Activated T-cell treated with anti-CD3 and anti-CD28 coated beads for 4 hours (primary cell): Measurements from ENCODE around the gene PVRIG.
A peak's percentile ranks its signal among the peaks of the same experiment; 100 is the strongest.
"Not testable (repeated sequence)": the region's sequence is repeated elsewhere in the genome, so short reads cannot be mapped to it uniquely, and the experiment has no call there.

Experiments used
- DNase-seq: peaks from one replicate; pipeline ENCODE4 v3.0.0-alpha.2; 2020

Gene PVRIG

DNA sequence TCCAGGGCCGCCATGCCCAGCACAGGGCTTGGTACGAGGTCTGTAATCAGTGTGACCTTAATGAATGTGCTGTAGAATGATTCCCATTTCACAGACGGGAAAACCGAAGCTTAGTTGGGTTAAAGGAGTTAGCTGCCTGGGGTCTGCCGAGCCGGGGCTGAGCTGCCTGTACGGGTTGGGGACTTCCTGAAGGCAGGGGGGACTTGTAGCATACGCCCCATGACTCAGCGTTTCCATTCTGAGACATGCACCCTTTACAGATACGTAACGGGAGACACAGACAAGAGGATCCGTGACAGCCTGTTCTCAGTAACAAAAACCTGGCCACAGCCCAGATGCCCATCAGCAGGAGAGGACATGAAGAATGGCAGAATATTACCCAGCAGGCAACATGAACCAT is 23.6 kb downstream of the PVRIG start:
- peak; percentile 48 for DNase-seq

DNA sequence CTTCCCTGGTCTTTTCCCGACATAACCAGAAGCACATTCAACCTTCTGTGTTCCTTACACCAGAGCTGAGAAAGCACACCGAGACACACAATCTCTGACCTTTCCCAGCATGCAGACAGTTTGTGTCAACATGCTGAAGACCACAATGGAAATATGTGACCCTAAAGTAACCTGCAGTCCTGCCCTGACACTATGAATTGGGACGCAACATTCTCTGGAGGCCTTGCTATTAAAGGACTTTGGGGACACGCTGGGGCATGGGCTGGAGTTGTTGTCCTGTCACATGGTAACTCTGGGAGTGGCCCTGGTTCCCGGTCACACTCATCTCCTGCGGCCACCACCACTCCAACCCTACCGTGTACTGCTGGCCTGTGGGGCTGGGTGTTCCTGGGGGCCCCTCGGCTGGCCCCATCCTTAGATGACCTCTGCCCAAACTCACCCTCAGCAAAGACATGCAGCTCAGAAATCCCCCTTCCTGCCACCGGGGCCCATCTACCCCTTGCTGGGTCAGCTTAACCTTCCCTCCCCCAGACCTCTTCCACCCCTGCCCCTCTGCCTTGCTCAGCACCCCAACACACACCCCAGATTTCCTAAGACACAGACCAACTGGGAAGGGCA is 25.3 kb downstream of the PVRIG start:
- DNase-seq, result not testable (repeated sequence)

DNA sequence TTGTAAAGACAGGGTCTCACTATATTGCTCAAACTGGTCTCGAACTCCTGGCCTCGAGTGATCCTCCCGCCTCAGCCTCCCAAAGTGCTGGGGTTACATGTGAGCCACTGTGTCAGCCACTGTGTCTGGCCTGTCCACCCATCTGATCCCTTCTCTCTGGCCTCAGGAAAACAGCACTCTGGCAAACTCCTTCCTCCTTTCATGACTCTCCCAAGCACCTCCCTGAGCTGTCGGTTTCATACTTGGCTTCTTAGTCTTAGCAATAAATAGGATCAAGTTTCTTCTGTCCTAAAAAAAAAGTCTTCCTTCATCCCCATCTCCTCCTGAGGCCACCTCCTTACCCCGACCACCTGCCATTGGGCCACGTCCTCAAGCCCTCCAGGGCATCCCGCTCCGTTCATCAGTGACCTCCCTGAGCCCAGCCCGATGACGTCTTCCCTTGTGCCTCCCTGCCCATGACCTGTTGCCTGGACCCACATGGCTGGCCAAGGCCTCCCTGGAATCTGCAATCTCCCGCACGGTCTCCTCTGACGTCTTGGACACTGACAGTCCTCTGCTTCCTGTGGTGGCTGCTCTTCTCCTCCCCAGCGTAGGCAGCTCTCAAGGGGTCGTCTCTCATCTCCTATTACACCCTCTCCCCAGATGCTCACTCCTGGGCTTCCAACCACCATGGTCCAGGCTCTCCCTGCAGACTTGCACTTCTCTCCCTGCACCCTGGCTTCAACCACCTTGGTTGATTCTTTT is 26.5 kb downstream of the PVRIG start:
- not testable (repeated sequence) for DNase-seq

DNA sequence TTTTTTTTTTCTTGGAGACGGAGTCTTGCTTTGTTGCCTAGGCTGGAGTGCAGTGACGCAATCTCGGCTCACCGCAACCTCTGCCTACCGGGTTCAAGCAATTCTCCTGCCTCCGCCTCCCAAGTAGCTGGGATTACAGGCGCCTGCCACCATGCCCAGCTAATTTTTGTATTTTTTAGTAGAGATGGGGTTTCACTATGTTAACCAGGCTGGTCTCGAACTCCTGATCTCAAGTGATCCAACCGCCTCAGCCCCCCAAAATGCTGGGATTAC is 27.1 kb downstream of the PVRIG start:
- not testable (repeated sequence) for DNase-seq

DNA sequence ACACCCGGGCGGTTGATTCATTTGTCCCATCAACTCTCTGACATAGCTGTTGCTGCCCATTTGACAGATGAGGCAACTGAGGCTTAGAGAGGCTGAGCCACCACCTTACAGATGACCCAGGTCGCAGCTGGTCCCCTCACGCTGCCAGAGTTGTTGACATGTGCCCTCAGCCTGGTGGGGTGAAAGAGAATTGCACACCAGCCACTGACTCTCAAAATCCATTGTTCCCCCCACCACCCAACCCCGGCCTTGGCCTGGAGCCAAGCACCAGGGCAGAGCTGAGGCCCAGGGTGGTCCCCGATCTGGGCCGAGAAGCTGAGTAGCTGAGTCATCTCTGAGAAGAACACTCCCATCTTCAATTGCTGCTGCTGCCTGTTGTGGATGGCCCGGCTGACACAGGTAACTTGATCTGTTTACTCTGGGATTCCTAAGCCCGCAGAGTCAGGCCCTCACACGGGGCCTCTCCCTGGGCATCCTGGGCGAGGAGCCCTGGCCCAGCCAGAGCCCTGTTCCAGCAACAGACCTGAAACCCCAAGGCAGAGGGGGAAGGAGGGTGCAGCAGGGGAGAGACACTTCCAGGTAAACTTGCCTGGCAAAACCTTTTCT is 27.5 kb downstream of the PVRIG start:
- no peak for DNase-seq

DNA sequence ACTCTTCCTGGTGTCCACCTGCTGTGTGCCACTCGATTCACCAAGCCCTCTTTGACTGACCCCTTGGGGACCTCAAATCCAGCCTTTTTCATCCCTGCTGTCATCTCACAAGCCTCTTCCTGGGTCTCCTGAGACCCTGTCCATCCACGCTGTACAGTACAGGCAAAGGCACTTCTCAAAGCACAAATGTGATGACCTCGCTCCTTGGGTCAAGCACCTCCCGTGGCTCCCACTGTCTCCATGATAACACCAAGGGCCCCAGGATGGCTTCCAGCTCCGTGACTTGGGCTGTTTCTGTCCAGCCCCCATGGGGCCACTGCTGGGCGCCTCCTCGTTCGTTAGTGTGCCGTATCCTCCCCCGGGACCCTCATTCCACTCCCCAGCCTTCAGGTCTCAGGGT is 28.7 kb downstream of the PVRIG start:
- no peak for DNase-seq

DNA sequence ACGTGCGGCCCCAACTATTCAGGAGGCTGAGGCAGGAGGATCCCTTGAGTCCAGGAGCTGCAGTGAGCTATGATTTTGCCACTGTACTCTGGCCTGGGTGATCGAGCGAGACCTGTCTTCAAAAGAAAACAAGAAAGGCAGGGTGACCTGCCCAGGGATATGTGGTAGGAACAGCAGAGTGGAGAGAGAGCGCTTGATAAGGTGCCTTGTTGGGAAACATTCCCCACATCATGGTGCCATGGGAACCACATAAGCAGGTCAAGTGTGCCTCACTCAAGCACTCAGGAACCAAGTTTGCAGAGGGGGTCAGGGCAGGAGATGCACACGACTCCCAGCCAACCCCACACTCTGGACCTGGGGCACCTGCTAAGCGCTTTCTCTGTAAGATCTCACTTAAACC is 37.3 kb downstream of the PVRIG start:
- no peak for DNase-seq

DNA sequence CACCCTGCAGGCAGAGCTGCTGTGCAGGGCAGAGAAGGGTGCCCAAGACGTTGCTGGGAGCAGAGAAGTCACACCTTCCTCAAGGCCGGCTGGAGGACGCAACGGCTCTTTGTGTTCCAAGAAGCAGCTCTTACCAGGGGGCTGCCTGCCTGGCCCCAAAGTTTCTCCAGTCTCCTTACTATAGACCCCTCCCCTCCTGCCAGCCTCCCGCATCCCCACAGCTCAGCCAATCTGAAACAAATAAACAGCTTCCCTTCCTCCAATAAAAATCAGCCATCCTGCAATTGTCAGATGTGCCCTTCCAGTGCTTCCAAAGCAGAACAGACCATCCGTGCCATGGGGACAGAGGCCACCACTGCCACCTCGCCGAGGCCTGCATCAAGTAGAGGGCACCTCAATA is 40.2 kb downstream of the PVRIG start:
- DNase-seq, result not testable (repeated sequence)

DNA sequence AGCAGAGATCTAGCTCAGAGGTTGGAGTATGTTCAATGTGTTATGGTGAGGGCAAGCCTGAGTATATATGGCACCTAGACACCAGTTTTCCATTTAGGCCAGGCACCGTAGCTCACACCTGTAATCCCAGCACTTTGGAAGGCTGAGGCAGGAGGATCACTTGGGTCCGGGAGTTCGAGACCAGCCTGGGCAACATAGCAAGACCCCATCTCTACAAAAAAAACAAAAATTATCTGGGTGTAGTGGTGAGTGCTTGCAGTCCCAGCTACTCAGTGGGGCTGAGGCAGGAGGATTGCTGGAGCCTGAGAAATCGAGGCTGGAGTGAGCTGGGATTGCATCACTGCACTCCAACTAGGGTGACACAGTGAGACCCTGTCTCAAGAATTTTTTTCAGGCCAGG is 43.1 kb downstream of the PVRIG start:
- DNase-seq, result not testable (repeated sequence)

DNA sequence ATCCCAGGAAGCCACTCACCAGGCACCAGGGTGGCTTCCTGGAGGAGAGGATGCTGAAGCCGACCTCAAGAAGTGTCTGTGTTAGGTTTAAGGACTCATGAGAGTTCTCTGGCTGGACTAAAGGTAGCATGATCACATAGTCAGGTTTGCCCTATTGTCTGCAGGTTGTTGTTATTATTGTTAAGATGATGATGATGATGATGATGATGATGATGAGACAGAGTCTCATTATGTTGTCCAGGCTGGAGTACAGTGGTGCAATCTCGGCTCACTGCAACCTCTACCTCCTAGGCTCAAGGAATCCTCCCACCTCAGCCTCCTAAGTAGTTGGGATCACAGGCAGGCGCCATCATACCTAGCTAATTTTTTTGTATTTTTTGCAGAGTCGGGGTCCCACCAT is 44.5 kb downstream of the PVRIG start:
- DNase-seq, result not testable (repeated sequence)

DNA sequence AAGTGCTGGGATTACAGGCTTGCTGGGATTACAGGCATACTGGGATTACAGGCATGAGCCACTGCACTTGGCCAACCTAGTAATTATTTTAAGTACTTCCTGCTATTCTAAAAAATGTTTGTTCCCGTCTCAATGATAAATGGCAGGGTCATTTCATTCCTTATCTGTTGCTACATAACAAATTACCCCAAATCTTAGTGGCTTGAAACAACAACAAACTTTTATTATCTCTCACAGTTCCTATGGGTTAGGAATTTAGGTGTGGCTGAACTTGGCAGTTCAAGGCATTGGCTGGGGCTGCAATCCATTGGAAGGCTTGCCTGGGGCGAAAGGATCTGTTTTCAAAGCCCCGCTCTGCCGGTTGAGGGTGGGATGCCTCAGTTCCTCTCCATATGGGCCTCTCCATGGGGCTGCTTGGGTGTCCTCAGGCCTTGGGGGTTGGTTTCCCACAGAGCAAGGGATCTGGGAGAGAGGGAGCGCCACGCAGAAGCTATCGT is 45.0 kb downstream of the PVRIG start:
- DNase-seq, result not testable (repeated sequence)

DNA sequence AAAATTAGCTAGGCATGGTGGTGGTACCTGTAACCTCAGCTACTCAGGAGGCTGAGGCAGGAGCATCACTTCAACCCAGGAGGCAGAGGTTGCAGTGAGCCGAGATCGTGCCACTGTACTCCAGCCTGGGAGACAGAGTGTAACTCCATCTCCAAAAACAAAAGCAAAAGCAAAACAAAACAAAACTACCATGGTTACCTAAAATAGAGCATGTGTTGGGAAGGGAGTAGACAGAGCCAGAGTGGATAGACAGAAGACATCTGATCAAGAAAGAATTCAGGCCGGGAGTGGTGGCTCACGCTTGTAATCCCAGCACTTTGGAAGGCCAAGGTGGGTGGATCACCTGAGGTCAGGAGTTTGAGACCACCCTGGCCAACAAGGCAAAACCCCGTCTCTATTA is 46.1 kb downstream of the PVRIG start:
- DNase-seq, result not testable (repeated sequence)

DNA sequence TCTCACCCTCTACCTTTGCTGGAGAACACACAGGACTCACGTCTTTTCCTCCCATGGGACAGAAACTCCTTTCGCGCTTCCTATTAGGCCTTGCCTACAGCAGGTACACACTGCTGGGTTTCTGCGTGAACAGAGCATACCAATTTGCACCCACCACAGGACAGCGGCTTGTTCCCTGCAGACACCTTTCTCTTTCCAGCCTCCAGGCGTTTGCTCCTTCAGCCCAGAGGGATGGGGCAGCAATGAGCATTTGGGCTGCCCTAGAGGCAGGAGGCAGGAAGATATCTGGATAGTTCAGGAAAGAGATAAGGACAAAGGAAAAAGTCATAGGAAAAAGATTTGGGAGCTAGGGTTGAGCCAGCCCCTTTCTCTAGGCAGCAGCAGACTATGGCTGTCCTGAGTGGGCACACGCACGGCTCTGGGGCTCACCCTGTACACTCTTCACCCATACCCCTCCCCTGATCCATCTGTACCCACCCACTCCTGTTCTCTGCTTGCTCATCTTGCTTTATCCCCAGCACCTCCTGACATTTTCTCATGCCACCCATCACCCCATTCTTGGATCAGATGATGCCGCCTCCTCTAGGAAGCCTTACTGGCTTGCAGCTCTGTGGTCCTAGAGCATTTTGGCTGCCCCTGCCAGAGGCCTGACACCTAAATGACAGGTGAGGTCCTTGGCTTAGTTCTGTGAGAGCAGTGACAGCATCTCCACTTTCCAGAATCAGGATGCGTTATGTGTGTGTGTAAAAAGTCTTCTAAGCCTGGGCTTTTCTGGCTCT is 47.0 kb downstream of the PVRIG start:
- DNase-seq, result no peak

DNA sequence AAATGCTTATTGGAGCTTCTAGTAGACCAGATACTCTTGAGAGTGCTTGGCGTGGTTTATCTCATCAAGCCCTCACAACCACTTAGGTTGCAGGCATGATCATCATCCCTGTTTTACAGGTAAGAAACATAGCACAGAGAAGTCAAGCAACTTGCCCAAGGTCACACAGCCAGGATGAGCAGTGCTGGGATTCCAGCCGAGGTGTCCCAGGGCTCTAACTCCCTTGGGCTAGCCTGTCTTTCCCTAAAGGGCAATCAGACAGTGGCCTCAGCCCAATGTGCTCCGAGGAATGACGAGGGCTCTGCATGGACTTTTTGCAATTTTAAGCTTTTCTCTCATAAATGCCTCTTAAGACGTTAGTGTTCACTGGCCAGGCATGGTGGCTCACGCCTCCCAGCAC is 47.9 kb downstream of the PVRIG start:
- DNase-seq, result no peak

DNA sequence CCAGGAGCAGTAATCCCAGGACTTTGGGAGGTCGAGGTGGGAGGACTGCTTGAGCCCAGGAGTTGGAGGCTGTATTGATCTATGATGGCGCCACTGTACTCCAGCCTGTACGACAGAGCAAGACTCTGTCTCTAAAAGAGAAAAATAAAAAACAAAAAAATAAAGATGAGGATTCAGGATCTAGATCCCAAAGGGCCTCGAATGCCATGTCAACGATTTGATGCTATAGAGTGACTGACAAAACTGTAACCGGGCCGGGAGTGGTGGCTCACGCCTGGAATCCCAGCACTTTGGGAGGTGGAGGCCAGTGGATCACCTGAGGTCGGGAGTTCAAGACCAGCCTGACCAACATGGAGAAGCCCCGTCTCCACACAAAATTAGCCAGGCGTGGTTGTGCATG is 49.1 kb downstream of the PVRIG start:
- DNase-seq, result not testable (repeated sequence)

DNA sequence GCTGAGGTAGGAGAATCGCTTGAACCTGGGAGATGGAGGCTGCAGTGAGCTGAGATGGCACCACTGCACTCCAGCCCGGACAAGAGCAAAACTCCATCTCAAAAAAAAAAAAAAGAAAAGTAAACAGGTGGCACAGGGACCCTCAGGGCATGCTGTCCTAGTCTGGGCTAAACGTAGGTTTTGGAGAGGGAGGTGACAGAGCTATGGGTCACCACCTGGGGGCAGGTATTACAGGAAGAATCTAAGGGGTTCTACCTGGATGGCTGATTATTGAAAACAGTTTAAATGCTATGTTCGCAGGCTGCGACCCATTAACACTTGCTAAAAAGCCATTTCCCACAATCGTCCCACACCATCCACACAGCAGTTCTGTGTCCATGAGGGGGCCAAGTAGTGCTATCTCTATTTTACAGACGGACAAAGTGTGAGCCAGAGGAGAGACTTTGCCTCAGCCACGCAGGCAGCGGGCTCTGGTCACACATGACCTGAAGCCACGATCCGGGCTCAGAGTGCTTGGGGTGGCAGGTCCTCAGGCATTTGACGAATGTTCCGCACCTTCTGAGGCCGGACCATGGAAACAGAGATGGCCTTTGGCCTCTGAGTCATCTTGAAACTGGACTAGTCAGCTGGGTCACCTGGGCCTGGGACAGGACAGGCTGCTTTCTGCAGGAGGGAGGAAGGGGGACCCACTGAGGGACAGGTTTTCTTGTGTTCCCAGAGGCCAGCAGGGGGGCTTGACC is 49.7 kb downstream of the PVRIG start:
- not testable (repeated sequence) for DNase-seq

DNA sequence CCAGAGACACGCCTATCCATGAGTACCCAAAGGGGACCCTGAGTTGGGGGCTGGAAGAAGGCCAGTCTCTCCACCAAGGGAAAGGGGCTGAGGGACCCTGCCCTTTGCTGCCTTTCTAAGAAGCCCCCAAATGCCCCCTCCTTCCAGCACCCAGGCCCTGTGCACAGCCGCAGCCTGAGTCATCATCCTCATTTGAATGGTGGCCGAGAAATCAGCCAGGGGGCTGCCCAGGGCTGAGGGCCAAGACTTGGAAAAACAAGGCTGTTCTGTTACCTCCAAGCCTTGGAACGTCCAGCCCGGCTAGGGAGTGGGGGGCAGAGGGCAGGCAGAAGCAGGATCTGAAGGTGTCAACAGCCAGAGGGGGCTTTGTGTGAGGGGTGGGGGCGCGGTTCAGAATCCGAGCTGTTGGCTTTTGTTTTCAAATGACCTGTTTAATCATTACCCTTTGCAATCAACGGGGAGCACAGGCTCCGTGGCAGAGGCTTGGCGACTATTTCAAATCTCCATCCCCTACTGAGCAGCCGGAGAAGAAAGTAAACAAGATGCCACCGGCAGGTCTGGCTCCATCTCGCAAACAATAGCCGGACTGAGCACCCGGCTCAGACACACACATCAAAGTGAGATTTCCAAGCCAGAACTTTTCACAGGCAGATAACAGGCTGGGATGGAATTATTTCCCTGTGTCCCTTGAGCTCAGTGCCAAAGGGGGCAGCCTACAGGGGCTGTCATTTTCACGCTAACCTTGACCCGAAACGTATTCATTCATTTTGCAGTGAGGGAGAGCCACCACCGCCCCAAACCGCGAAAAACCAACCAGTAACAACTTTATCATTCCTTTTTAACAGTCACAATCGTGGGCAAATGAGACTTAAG is 50.5 kb downstream of the PVRIG start:
- not testable (repeated sequence) for DNase-seq
